MCF 10A (cell line): ENCODE data around the gene TCAF1. TPM values are rescaled to one million over a fixed set of nuclear protein-coding genes. Genes with fewer than 3 reads are reported as not detected.
"Not testable (repeated sequence)": the region's sequence is repeated elsewhere in the genome, so short reads cannot be mapped to it uniquely, and the experiment has no call there.

Experiments
- BruUV-seq: library from RNA; stranded (reverse); fragments of 400-500 nt; replicated peaks from 2 replicates; lab custom pipeline; 2021; lab: Mats Ljungman, UMichigan
- CTCF ChIA-PET: fragments of 300-600 bp; sonication (Branson Sonifier 250); formaldehyde crosslinking; extraction: SDS; loops from one replicate; lab custom pipeline; 2021; ENCODE audit warnings: antibody characterized with exemption, inconsistent platforms; lab: Yijun Ruan, JAX
- POLR2A ChIA-PET: fragments of 300-600, 350-650 bp; sonication (Branson Sonifier 250); formaldehyde crosslinking; extraction: SDS; loops from one replicate; lab custom pipeline; 2020; ENCODE audit warnings: antibody characterized with exemption, inconsistent platforms; lab: Yijun Ruan, JAX
- DNase-seq: peaks from one replicate; pipeline ENCODE4 v3.0.0-alpha.2; 2018; ENCODE audit not compliant: unreplicated experiment
- H3K27ac Mint-ChIP-seq: one replicate; pipeline ENCODE4 v1.8.0; 2022; ENCODE audit warnings: mild to moderate bottlenecking, low read depth, mixed read lengths; ENCODE audit not compliant: unreplicated experiment
- H3K27me3 Mint-ChIP-seq: one replicate; pipeline ENCODE4 v1.8.0; 2022; ENCODE audit warnings: mixed read lengths; ENCODE audit not compliant: insufficient read depth, unreplicated experiment
- H3K36me3 Mint-ChIP-seq: one replicate; pipeline ENCODE4 v1.8.0; 2022; ENCODE audit warnings: mild to moderate bottlenecking, moderate library complexity, mixed read lengths; ENCODE audit not compliant: insufficient read depth, unreplicated experiment
- H3K4me1 Mint-ChIP-seq: one replicate; pipeline ENCODE4 v1.8.0; 2022; ENCODE audit warnings: mixed read lengths; ENCODE audit not compliant: insufficient read depth, unreplicated experiment
- H3K4me3 Mint-ChIP-seq: one replicate; pipeline ENCODE4 v1.8.0; 2022; ENCODE audit warnings: mild to moderate bottlenecking, moderate library complexity, mixed read lengths; ENCODE audit not compliant: unreplicated experiment
- H3K9me3 Mint-ChIP-seq: one replicate; pipeline ENCODE4 v1.8.0; 2022; ENCODE audit warnings: mixed read lengths; ENCODE audit not compliant: unreplicated experiment
- intact Hi-C: fragments of 100-400 bp; cut with micrococcal nuclease; formaldehyde crosslinking; loops from 2 replicates; pipeline ENCODE4 v1.14.1; 2022
- total RNA-seq: library from RNA; stranded (reverse); gene quantifications from 2 replicates; pipeline ENCODE4 v1.2.3, GENCODE V29; 2022

Gene TCAF1
- total RNA-seq, 1 experiment from 2014 or later: 27.2 TPM

DNA sequence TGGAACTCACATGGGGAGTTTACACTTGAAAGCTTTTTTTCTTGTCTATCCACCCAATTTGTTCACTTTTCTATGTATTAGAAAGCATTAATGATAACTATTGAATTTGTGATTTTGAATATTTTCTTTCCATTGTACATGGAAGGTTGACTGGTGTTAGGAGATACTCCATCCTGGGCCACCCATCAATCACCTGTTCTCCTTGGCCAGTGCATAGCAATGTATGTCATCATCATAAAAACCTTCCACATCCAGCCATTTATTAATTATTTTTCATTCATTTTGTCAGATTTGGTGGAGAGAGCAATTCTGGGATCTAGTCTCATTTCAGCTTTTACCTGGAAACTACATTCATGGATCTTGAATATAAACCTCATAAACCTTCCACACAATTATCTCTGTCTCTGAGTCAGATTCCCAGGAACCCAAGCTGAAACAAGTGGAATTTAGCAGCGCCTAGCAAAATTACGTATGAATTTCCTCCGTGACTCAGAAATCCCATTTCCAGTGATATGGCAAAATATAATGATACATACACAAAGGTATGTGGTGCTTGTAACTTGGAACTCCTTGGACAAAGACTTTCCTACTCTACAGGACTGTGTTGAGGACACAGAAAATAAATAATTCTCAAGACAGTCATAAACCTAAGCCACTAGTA lies 78.2 kb downstream of the TCAF1 start:
- H3K9me3 Mint-ChIP-seq, POLR2A ChIA-PET, H3K4me3 Mint-ChIP-seq, BruUV-seq, CTCF ChIA-PET, DNase-seq, intact Hi-C loops, H3K4me1 Mint-ChIP-seq, H3K27me3 Mint-ChIP-seq, H3K36me3 Mint-ChIP-seq: not testable (repeated sequence)
- peak overlapping the region; percentile 35 for H3K27ac Mint-ChIP-seq

- H3K4me1 Mint-ChIP-seq, intact Hi-C loops, H3K4me3 Mint-ChIP-seq, H3K36me3 Mint-ChIP-seq, H3K27ac Mint-ChIP-seq, CTCF ChIA-PET, H3K27me3 Mint-ChIP-seq, POLR2A ChIA-PET, H3K9me3 Mint-ChIP-seq, DNase-seq, BruUV-seq: not testable (repeated sequence)
Observed at GRCh38 chr7:143821392-143822277, 80.3 kb downstream of the TCAF1 start.

- H3K4me3 Mint-ChIP-seq, H3K27me3 Mint-ChIP-seq, H3K36me3 Mint-ChIP-seq, H3K4me1 Mint-ChIP-seq, POLR2A ChIA-PET, BruUV-seq, intact Hi-C loops, H3K9me3 Mint-ChIP-seq, H3K27ac Mint-ChIP-seq, DNase-seq, CTCF ChIA-PET: not testable (repeated sequence)
Observed at GRCh38 chr7:143817873-143818272, 84.1 kb downstream of the TCAF1 start.

DNA sequence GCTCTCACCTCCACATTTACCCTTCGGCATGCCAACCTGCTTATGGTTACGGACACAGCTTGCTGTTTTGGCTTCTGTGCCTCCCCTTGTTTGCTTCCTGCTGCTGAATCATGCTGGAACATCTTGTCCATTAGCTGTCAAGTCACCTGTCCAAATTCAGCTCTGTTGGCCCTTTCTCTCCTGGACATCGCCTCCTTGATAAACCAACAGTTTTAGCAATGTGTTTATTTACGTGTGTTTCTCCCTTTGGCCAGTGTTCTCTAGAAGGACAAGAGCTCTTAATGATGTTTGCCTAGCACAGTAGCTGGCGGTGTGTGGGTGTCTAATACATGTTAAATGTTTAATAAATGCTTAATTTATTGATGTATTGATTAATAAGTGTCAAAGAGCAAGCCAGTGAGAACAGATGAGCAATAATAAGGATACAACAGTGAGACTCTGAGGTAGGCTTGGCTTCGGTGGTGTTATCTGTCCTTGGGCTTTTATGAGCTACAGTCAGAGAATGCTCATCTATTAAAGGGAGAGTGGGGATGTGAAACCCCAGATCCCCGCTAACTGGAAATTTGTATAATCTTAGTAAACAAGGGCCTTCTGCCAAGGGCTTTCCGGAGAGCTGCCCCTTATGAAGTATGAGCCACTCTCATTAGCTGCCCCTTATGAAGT lies 85.4 kb downstream of the TCAF1 start:
- H3K27ac Mint-ChIP-seq, H3K9me3 Mint-ChIP-seq, POLR2A ChIA-PET, H3K36me3 Mint-ChIP-seq, H3K27me3 Mint-ChIP-seq, CTCF ChIA-PET, H3K4me3 Mint-ChIP-seq, H3K4me1 Mint-ChIP-seq, BruUV-seq, DNase-seq, intact Hi-C loops: not testable (repeated sequence)

GRCh38 chr7:143810639-143811038 lies 91.3 kb downstream of the TCAF1 start:
- CTCF ChIA-PET, DNase-seq, H3K27me3 Mint-ChIP-seq, H3K4me1 Mint-ChIP-seq, H3K4me3 Mint-ChIP-seq, H3K36me3 Mint-ChIP-seq, H3K9me3 Mint-ChIP-seq, H3K27ac Mint-ChIP-seq, intact Hi-C loops, BruUV-seq, POLR2A ChIA-PET: not testable (repeated sequence)

DNA sequence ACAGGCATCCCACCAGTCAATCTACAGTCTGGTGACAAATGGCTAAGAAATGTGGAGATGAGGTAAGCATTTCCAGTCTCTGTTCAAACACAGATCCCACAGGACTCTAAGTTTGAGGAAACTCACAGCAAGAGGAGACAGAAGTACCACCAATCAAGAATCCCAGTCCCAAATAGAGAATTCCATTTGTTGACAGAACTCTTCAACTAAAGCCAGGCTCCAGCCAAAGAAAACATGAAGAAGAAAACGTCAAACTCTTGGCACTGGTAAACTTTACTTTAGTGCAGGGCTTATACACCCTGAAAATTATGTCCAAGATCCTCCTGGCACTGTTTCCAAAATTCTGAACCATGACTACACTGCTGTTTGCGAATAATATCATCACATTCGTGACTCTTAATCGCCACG lies 95.3 kb downstream of the TCAF1 start:
- H3K27ac Mint-ChIP-seq, BruUV-seq, H3K4me3 Mint-ChIP-seq, DNase-seq, H3K36me3 Mint-ChIP-seq, CTCF ChIA-PET, intact Hi-C loops, H3K27me3 Mint-ChIP-seq, POLR2A ChIA-PET, H3K9me3 Mint-ChIP-seq, H3K4me1 Mint-ChIP-seq: not testable (repeated sequence)

Other genes with a start within 250 kb of the TCAF1 start
- gene CTAGE6, start 144.5 kb downstream of the TCAF1 start, total RNA-seq: not detected in 2 replicates
- not detected in 2 replicates for gene OR2F2, start 33.1 kb upstream of the TCAF1 start, total RNA-seq
- gene OR2F1, start 52.7 kb upstream of the TCAF1 start, total RNA-seq: not detected in 2 replicates
- not detected in 2 replicates for gene OR6B1, start 98.1 kb upstream of the TCAF1 start, total RNA-seq
- gene OR2A5, start 146.8 kb upstream of the TCAF1 start, total RNA-seq: not detected in 2 replicates
- gene OR2A25, start 167.6 kb upstream of the TCAF1 start, total RNA-seq: not detected in 2 replicates
- not detected in 2 replicates for gene OR2A12, start 184.1 kb upstream of the TCAF1 start, total RNA-seq
- not detected in 2 replicates for gene OR2A2, start 207.4 kb upstream of the TCAF1 start, total RNA-seq
- gene OR2A14, start 221.0 kb upstream of the TCAF1 start, total RNA-seq: not detected in 2 replicates